GM15510 (cell line): Measurements from ENCODE around the gene FAM118B.

Source experiments
- POLR2A ChIP-seq: IDR thresholded peaks from 3 replicates; pipeline ENCODE4 v1.6.1; 2011; ENCODE audit warnings: borderline replicate concordance; ENCODE audit not compliant: insufficient read length; ENCODE audit errors: extremely low read depth

Gene FAM118B

GRCh38 chr11:126195119-126195518 lies 16.5 kb upstream of the FAM118B start:
- TF ChIP-seq POLR2A, result no peak

- TF ChIP-seq POLR2A, result no peak
These were observed 14.2 kb upstream of the FAM118B start for GRCh38 chr11:126197277-126197939.

- TF ChIP-seq POLR2A, result no peak
These were observed 12.9 kb upstream of the FAM118B start for GRCh38 chr11:126198648-126199047.

GRCh38 chr11:126202646-126203359 lies 8.8 kb upstream of the FAM118B start:
- no peak for TF ChIP-seq POLR2A

- no peak for TF ChIP-seq POLR2A
These were observed 6.2 kb upstream of the FAM118B start for GRCh38 chr11:126205359-126205758.

GRCh38 chr11:126207896-126208295 lies 3.7 kb upstream of the FAM118B start:
- TF ChIP-seq POLR2A, result no peak

- no peak for TF ChIP-seq POLR2A
These were observed 729 bp upstream of the FAM118B start for GRCh38 chr11:126210871-126211235.

GRCh38 chr11:126212089-126212660 lies 593 bp downstream of the FAM118B start:
- TF ChIP-seq POLR2A, result no peak

GRCh38 chr11:126214441-126214840 lies 2.9 kb downstream of the FAM118B start:
- no peak for TF ChIP-seq POLR2A

GRCh38 chr11:126214841-126215240 lies 3.3 kb downstream of the FAM118B start:
- no peak for TF ChIP-seq POLR2A

GRCh38 chr11:126216526-126217305 lies 5.1 kb downstream of the FAM118B start:
- TF ChIP-seq POLR2A, result no peak

GRCh38 chr11:126217491-126217890 lies 5.9 kb downstream of the FAM118B start:
- TF ChIP-seq POLR2A, result no peak

- TF ChIP-seq POLR2A, result no peak
These were observed 8.0 kb downstream of the FAM118B start for GRCh38 chr11:126219547-126219946.

GRCh38 chr11:126224647-126225294 lies 13.2 kb downstream of the FAM118B start:
- TF ChIP-seq POLR2A, result no peak

- TF ChIP-seq POLR2A, result no peak
These were observed 13.7 kb downstream of the FAM118B start for GRCh38 chr11:126225295-126225665.
